ENCODE results near the gene HSPA1L. TPM values are rescaled to one million over a fixed set of nuclear protein-coding genes. Genes with fewer than 3 reads are reported as not detected.

The HSPA1L gene
- total RNA-seq, 1 experiment from 2014 or later = 0.86 TPM

GRCh38 chr6:31780507-31781243 is 34.4 kb downstream of the HSPA1L start:
- intact Hi-C loops (cut with micrococcal nuclease; ENCODE audit: unreplicated experiment) = no loop called here
- no peaks in the 10 kb centered on the region for H3K27me3 Mint-ChIP-seq (ENCODE audit: insufficient read depth, unreplicated experiment)
- Histone ChIP-seq H3K4me3 (ENCODE audit: low read depth, low read length) (no peak overlapping the region), H3K36me3 (ENCODE audit: control insufficient read depth, insufficient read depth, low read length) (no peaks in the 10 kb centered on the region), H3K9me3 (no peaks in the 10 kb centered on the region), H3K4me1 (peaks cover 16% of the 10 kb centered on the region), H3K27me3 (replicated peaks; ENCODE audit: control insufficient read depth, insufficient read depth, low read length) (no peaks in the 10 kb centered on the region)
- BruUV-seq (replicated peaks) = no TSS peak
- peaks cover 62% of the 10 kb centered on the region for H3K36me3 Mint-ChIP-seq (ENCODE audit: insufficient read depth, unreplicated experiment)
- H3K4me3 Mint-ChIP-seq (ENCODE audit: unreplicated experiment) = no peak overlapping the region
- POLR2A ChIA-PET = no interaction called here
- no peak for DNase-seq
- TF ChIP-seq CTCF (IDR thresholded peaks at IDR 0.05; ENCODE audit: insufficient read depth in 1 of 2, low read depth in 1 of 2, low read length in 1 of 2, severe bottlenecking in 1 of 2, unreplicated experiment in 1 of 2) = no peak
- peaks cover 5% of the 10 kb centered on the region for H3K4me1 Mint-ChIP-seq (ENCODE audit: low read depth, unreplicated experiment)
- H3K9me3 Mint-ChIP-seq (ENCODE audit: unreplicated experiment) = no peaks in the 10 kb centered on the region
- CTCF ChIA-PET = no interaction called here
- H3K27ac Mint-ChIP-seq (ENCODE audit: unreplicated experiment) = no peak overlapping the region

- no peaks in the 10 kb centered on the region for H3K9me3 Mint-ChIP-seq (ENCODE audit: unreplicated experiment)
- intact Hi-C loops (cut with micrococcal nuclease; ENCODE audit: unreplicated experiment) = no loop called here
- no peak for DNase-seq
- H3K36me3 Mint-ChIP-seq (ENCODE audit: insufficient read depth, unreplicated experiment) = peaks cover 54% of the 10 kb centered on the region
- H3K9me3 ChIP-seq = no peaks in the 10 kb centered on the region
- H3K4me1 ChIP-seq = peaks cover 16% of the 10 kb centered on the region
- H3K27me3 ChIP-seq (replicated peaks; ENCODE audit: control insufficient read depth, insufficient read depth, low read length) = no peaks in the 10 kb centered on the region
- POLR2A ChIA-PET = no interaction called here
- no peak overlapping the region for H3K4me3 Mint-ChIP-seq (ENCODE audit: unreplicated experiment)
- no peak for TF ChIP-seq CTCF (IDR thresholded peaks at IDR 0.05; ENCODE audit: insufficient read depth in 1 of 2, low read depth in 1 of 2, low read length in 1 of 2, severe bottlenecking in 1 of 2, unreplicated experiment in 1 of 2)
- H3K27me3 Mint-ChIP-seq (ENCODE audit: insufficient read depth, unreplicated experiment) = no peaks in the 10 kb centered on the region
- CTCF ChIA-PET = no interaction called here
- no peaks in the 10 kb centered on the region for H3K36me3 ChIP-seq (ENCODE audit: control insufficient read depth, insufficient read depth, low read length)
- BruUV-seq (replicated peaks) = no TSS peak
- H3K4me3 ChIP-seq (ENCODE audit: low read depth, low read length) = no peak overlapping the region
- no peak overlapping the region for H3K27ac Mint-ChIP-seq (ENCODE audit: unreplicated experiment)
- peaks cover 5% of the 10 kb centered on the region for H3K4me1 Mint-ChIP-seq (ENCODE audit: low read depth, unreplicated experiment)
These were observed 35.2 kb downstream of the HSPA1L start for GRCh38 chr6:31779908-31780307.

- intact Hi-C loops (cut with micrococcal nuclease; ENCODE audit: unreplicated experiment) = no loop called here
- no peaks in the 10 kb centered on the region for H3K27me3 ChIP-seq (replicated peaks; ENCODE audit: control insufficient read depth, insufficient read depth, low read length)
- no peak overlapping the region for H3K27ac Mint-ChIP-seq (ENCODE audit: unreplicated experiment)
- POLR2A ChIA-PET = no interaction called here
- CTCF ChIA-PET = interaction anchor here (0.6 kb wide), 1 partner anchor 86 kb away, joined by 3 read pairs; no protein-coding TSS in a partner anchor
- H3K27me3 Mint-ChIP-seq (ENCODE audit: insufficient read depth, unreplicated experiment) = no peaks in the 10 kb centered on the region
- H3K36me3 ChIP-seq (ENCODE audit: control insufficient read depth, insufficient read depth, low read length) = no peaks in the 10 kb centered on the region
- TF ChIP-seq CTCF (IDR thresholded peaks at IDR 0.05; ENCODE audit: insufficient read depth in 1 of 2, low read depth in 1 of 2, low read length in 1 of 2, severe bottlenecking in 1 of 2, unreplicated experiment in 1 of 2) = no peak
- H3K36me3 Mint-ChIP-seq (ENCODE audit: insufficient read depth, unreplicated experiment) = peaks cover 47% of the 10 kb centered on the region
- no peaks in the 10 kb centered on the region for H3K9me3 Mint-ChIP-seq (ENCODE audit: unreplicated experiment)
- peaks cover 5% of the 10 kb centered on the region for H3K4me1 Mint-ChIP-seq (ENCODE audit: low read depth, unreplicated experiment)
- no peaks in the 10 kb centered on the region for H3K9me3 ChIP-seq
- no peak overlapping the region for H3K4me3 Mint-ChIP-seq (ENCODE audit: unreplicated experiment)
- no peak for DNase-seq
- peaks cover 16% of the 10 kb centered on the region for H3K4me1 ChIP-seq
- no TSS peak for BruUV-seq (replicated peaks)
- no peak overlapping the region for H3K4me3 ChIP-seq (ENCODE audit: low read depth, low read length)
These were observed 35.8 kb downstream of the HSPA1L start for GRCh38 chr6:31778999-31779885.
